Measurements from ENCODE around the gene MARVELD2.
A peak's percentile ranks its signal among the peaks of the same experiment; 100 is the strongest.
"Not testable (repeated sequence)": the region's sequence is repeated elsewhere in the genome, so short reads cannot be mapped to it uniquely, and the experiment has no call there.

MARVELD2 gene

DNA sequence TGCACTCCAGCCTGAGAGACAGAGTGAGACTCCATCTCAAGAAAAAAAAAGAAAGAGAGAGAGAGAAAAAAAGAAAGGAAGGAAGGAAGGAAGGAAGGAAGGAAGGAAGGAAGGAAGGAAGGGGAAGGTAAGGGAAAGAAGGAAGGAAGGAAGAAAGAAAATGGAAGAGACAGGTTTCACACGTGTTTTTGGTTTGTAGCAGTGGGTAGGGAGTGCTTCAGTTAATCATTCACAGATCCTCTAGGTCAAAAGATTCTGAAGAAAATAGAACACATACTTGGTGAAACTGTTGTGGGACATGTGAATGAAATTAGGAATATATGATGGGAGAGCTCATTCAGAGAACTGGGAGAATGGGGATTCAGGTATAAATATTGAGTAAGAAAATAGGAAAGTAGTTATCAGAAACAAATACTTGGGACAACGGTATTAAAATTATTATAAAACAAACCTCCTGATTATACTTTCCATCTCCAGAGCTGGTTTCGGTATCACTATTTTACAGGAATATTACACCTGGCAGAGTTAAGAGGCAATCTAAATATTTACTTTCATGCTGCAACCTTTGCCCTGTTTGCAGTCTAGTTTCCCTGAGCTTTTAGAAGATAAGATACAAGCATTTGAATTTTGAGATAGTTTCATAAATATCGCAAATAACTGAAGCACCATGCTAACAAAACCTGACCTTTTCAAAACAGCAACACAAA lies 37.2 kb downstream of the MARVELD2 start:
- H3K4me1 ChIP-seq (ENCODE audit: low read length): no peaks in the 10 kb centered on the region
- H3K27me3 ChIP-seq (ENCODE audit: low read depth, low read length): no peaks in the 10 kb centered on the region
- no peaks in the 10 kb centered on the region for H4K20me1 ChIP-seq (ENCODE audit: insufficient read depth, low read length)
- H2AFZ ChIP-seq (ENCODE audit: low read depth, low read length): no peak overlapping the region
- no peak overlapping the region for H3K27ac ChIP-seq (ENCODE audit: low read length)
- no peak overlapping the region for H3K4me3 ChIP-seq (ENCODE audit: low read length)
- no peaks in the 10 kb centered on the region for H3K79me2 ChIP-seq (ENCODE audit: low read length)
- TF ChIP-seq EZH2phosphoT487 (IDR thresholded peaks at IDR 0.05; ENCODE audit: low read depth): no peak
- TF ChIP-seq, protein P1, sequence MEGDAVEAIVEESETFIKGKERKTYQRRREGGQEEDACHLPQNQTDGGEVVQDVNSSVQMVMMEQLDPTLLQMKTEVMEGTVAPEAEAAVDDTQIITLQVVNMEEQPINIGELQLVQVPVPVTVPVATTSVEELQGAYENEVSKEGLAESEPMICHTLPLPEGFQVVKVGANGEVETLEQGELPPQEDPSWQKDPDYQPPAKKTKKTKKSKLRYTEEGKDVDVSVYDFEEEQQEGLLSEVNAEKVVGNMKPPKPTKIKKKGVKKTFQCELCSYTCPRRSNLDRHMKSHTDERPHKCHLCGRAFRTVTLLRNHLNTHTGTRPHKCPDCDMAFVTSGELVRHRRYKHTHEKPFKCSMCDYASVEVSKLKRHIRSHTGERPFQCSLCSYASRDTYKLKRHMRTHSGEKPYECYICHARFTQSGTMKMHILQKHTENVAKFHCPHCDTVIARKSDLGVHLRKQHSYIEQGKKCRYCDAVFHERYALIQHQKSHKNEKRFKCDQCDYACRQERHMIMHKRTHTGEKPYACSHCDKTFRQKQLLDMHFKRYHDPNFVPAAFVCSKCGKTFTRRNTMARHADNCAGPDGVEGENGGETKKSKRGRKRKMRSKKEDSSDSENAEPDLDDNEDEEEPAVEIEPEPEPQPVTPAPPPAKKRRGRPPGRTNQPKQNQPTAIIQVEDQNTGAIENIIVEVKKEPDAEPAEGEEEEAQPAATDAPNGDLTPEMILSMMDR (IDR thresholded peaks at IDR 0.05; ENCODE audit: low read depth, low read length): no peak
- H3K36me3 ChIP-seq (replicated peaks; ENCODE audit: low read depth, low read length): no peaks in the 10 kb centered on the region
- H3K4me2 ChIP-seq (ENCODE audit: low read length): no peak overlapping the region
- no peaks in the 10 kb centered on the region for H3K9me3 ChIP-seq (ENCODE audit: insufficient read depth, low read length)
- no peak overlapping the region for H3K9ac ChIP-seq (ENCODE audit: low read length)

DNA sequence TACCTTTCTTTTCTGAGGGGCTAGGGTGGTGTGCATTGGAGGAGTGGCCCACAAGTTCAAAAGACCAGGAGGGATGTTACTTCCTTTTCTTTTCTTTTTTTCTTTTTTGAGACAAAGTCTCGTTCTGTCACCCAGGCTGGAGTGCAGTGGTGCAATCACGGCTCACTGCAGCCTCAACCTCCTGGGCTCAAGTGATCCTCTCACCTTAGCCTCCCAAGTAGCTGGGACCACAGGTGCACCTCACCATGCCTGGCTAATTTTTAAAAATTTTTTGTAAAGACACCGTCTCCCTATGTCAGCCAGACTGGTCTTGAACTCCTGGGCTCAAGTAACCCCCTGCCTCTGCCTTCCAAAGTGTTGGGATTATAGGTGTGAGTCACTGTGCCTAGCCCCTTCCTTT lies 38.6 kb downstream of the MARVELD2 start:
- not testable (repeated sequence) for H3K4me1 ChIP-seq (ENCODE audit: low read length); H3K36me3 ChIP-seq (replicated peaks; ENCODE audit: low read depth, low read length); H2AFZ ChIP-seq (ENCODE audit: low read depth, low read length); H3K27ac ChIP-seq (ENCODE audit: low read length); H3K9ac ChIP-seq (ENCODE audit: low read length); H3K79me2 ChIP-seq (ENCODE audit: low read length); H3K27me3 ChIP-seq (ENCODE audit: low read depth, low read length); H4K20me1 ChIP-seq (ENCODE audit: insufficient read depth, low read length); H3K4me2 ChIP-seq (ENCODE audit: low read length); H3K9me3 ChIP-seq (ENCODE audit: insufficient read depth, low read length); H3K4me3 ChIP-seq (ENCODE audit: low read length)

DNA sequence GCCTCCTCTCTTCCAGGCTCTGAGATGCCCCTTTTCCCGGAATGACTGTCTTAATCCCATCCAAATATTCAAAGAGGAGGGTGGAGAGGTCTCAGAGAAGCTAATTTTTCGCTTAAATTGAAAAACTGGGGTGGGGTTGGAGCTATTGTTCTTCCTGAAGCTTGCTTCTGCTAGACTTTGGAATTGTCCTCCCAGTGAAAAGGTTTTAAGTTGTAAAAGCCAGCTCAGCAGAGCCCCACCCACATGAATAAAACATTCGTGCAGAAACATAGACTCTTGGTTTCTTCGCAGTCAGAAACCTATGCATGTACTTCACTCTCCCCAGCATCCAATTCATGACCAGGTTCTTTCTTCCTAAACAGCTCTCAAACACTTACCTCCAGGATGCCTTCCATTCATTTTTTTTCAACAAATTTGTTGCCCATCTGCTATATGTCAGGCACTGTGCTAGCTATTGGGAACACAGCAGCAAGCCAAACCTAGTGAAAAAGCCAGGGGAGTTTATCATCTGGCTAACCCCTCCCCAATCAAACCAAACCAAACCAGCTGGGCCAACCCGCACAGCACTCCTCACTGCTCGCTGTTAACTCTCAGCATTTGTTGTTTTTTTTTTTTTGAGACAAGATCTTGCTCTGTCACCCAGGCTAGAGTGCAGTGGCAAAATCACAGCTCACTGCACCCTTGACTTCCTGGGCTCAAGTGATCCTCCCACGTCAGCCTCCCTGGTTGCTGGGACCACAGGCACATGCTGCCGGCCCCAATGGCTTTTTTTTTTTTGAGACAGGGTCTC lies 39.7 kb downstream of the MARVELD2 start:
- H3K36me3 ChIP-seq (replicated peaks; ENCODE audit: low read depth, low read length): no peaks in the 10 kb centered on the region
- no peaks in the 10 kb centered on the region for H3K27me3 ChIP-seq (ENCODE audit: low read depth, low read length)
- no peak overlapping the region for H2AFZ ChIP-seq (ENCODE audit: low read depth, low read length)
- no peak overlapping the region for H3K9ac ChIP-seq (ENCODE audit: low read length)
- no peaks in the 10 kb centered on the region for H3K4me1 ChIP-seq (ENCODE audit: low read length)
- H4K20me1 ChIP-seq (ENCODE audit: insufficient read depth, low read length): no peaks in the 10 kb centered on the region
- H3K4me3 ChIP-seq (ENCODE audit: low read length): no peak overlapping the region
- TF ChIP-seq, protein P1 (IDR thresholded peaks at IDR 0.05; ENCODE audit: low read depth, low read length): no peak
- no peak for TF ChIP-seq EZH2phosphoT487 (IDR thresholded peaks at IDR 0.05; ENCODE audit: low read depth)
- H3K27ac ChIP-seq (ENCODE audit: low read length): no peak overlapping the region
- H3K79me2 ChIP-seq (ENCODE audit: low read length): no peaks in the 10 kb centered on the region
- no peaks in the 10 kb centered on the region for H3K9me3 ChIP-seq (ENCODE audit: insufficient read depth, low read length)
- no peak overlapping the region for H3K4me2 ChIP-seq (ENCODE audit: low read length)

DNA sequence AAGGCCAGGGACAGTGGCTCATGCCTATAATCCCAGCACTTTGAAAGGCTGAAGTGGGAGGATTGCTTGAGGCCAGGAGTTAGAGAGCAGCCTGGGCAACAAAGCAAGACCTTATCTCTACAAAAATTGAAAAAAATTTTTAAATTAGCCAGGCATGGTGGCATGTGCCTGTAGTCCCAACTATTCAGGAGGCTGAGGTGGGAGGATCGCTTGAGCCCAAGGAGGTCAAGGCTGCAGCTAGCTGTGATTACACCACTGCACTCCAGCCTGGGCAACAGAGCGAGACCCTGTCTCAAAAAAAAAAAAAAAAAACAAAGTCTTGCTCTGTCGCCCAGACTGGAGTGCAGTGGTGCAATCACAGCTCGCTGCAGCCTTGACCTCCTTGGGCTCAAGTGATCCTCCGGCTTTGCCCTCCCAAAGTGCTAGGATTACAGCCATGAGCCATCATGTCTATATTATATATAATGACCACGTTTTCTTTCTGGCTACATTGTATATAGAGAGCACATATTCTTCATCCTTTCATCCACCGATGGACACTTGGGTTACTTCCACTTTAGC lies 40.6 kb downstream of the MARVELD2 start:
- not testable (repeated sequence) for H3K4me2 ChIP-seq (ENCODE audit: low read length); H2AFZ ChIP-seq (ENCODE audit: low read depth, low read length); H3K27ac ChIP-seq (ENCODE audit: low read length); H3K79me2 ChIP-seq (ENCODE audit: low read length); H3K9ac ChIP-seq (ENCODE audit: low read length); H3K9me3 ChIP-seq (ENCODE audit: insufficient read depth, low read length); H4K20me1 ChIP-seq (ENCODE audit: insufficient read depth, low read length); H3K36me3 ChIP-seq (replicated peaks; ENCODE audit: low read depth, low read length); H3K27me3 ChIP-seq (ENCODE audit: low read depth, low read length); H3K4me1 ChIP-seq (ENCODE audit: low read length); H3K4me3 ChIP-seq (ENCODE audit: low read length)

DNA sequence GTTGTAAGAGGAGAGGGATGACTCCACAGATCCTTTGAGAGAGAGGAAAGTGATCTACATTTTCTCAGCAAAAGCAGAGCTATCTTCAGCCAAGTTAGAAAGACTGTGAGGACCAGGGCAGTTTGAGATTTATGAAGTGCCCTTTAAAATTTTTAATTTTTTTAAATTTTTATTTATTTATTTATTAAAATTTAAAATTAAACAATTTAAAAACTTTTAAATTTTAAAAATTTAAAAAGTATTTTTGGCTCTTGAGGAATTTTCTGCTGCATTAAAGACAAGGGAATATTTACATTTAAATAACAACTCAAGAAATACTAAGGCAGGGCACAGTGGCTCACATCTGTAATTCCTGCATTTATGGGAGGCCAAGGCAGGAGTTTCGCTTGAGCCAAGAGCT lies 47.3 kb downstream of the MARVELD2 start:
- Histone ChIP-seq H3K27ac (ENCODE audit: low read length) (no peak overlapping the region), H4K20me1 (ENCODE audit: insufficient read depth, low read length) (no peaks in the 10 kb centered on the region), H3K9me3 (ENCODE audit: insufficient read depth, low read length) (no peaks in the 10 kb centered on the region), H3K9ac (ENCODE audit: low read length) (no peak overlapping the region), H3K36me3 (replicated peaks; ENCODE audit: low read depth, low read length) (no peaks in the 10 kb centered on the region), H2AFZ (ENCODE audit: low read depth, low read length) (no peak overlapping the region), H3K27me3 (ENCODE audit: low read depth, low read length) (no peaks in the 10 kb centered on the region), H3K4me3 (ENCODE audit: low read length) (no peak overlapping the region), H3K4me1 (ENCODE audit: low read length) (peaks cover 6% of the 10 kb centered on the region), H3K4me2 (ENCODE audit: low read length) (no peak overlapping the region), H3K79me2 (ENCODE audit: low read length) (no peaks in the 10 kb centered on the region)
- TF ChIP-seq, protein P1 (IDR thresholded peaks at IDR 0.05; ENCODE audit: low read depth, low read length): no peak
- TF ChIP-seq EZH2phosphoT487 (IDR thresholded peaks at IDR 0.05; ENCODE audit: low read depth): no peak

DNA sequence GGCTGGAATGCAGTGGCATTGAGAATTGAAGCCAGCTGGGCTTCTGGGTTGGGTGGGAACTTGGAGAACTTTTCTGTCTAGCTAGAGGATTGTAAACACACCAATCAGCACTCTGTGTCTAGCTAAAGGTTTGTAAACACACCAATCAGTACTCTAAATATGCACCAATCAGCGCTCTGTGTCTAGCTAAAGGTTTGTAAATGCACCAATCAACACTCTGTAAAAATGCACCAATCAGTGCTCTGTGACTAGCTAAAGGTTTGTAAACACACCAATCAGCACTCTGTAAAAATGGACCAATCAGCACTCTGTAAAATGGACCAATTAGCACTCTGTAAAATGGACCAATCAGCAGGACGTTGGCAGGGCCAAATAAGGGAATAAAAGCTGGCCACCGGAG lies 51.5 kb downstream of the MARVELD2 start:
- H3K9me3 ChIP-seq (ENCODE audit: insufficient read depth, low read length); H3K9ac ChIP-seq (ENCODE audit: low read length); H3K27me3 ChIP-seq (ENCODE audit: low read depth, low read length); H4K20me1 ChIP-seq (ENCODE audit: insufficient read depth, low read length); H3K79me2 ChIP-seq (ENCODE audit: low read length); H2AFZ ChIP-seq (ENCODE audit: low read depth, low read length); H3K36me3 ChIP-seq (replicated peaks; ENCODE audit: low read depth, low read length); H3K4me3 ChIP-seq (ENCODE audit: low read length); H3K4me2 ChIP-seq (ENCODE audit: low read length): not testable (repeated sequence)
- peaks cover 27% of the 10 kb centered on the region for H3K4me1 ChIP-seq (ENCODE audit: low read length)
- H3K27ac ChIP-seq (ENCODE audit: low read length): peak overlapping the region; percentile 99
